Nucleus accumbens (tissue), 56 donors: Measurements from ENCODE around the gene MGA.

Experiments used
- DNase-seq, 56 donors: peaks; one replicate each; lab custom pipeline; 2025; lab: John Stamatoyannopoulos, UW

MGA gene

DNA sequence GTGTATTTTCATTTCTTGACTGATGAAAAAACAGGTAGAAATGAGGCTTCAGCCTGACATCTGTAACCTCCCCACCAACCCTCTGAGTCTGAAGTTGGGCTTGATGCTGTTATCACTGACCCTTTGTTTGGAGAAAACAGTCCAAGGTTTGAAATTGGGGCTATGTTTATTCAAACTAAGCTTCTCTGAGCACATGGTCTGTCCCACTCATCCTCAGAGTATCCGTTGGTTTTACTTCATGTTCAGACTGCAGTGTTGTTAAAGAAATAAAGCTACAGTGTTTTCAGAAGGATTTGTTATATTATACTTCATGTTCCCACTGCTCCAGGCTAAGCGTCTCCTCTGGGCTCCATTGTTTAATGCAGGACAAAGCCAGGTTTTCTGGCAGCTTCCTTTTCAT lies 120.1 kb downstream of the MGA start:
- DNase-seq: no peak

- DNase-seq: no peak
These were observed 120.5 kb downstream of the MGA start for GRCh38 chr15:41780727-41781126.

GRCh38 chr15:41782371-41783282 lies 122.4 kb downstream of the MGA start:
- no peak for DNase-seq

- no peak for DNase-seq
These were observed 123.1 kb downstream of the MGA start for GRCh38 chr15:41783296-41783695.

GRCh38 chr15:41788262-41788661 lies 128.1 kb downstream of the MGA start:
- no peak for DNase-seq

- peak in 3 of 56 donors; percentile 11 to 47 (median 42) for DNase-seq
These were observed 129.0 kb downstream of the MGA start for GRCh38 chr15:41789236-41789635.

- DNase-seq: peak in 1 of 56 donors; percentile 17
These were observed 129.5 kb downstream of the MGA start for GRCh38 chr15:41789662-41790061.

DNA sequence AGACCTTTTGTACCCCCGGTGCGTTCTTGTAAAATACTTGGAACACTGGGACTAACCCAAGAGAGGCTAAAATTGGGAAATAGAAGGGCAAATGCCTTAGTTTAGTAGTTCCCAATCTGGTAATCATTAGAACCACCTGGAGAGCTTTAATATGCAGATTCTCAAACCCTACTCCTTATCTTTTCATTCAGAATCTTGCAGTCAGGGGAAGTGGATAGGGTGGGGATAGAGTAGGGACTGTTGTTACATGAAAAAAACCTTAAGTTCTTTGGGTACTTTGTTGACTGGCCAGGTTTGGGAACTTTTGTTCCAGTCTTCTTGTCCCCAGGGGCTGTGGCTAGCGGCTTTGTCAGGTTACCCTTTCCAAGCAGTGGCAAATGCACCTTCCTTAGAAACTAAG lies 130.0 kb downstream of the MGA start:
- DNase-seq: no peak

- no peak for DNase-seq
These were observed 130.7 kb downstream of the MGA start for GRCh38 chr15:41790756-41791546.

GRCh38 chr15:41791547-41791937 lies 131.3 kb downstream of the MGA start:
- no peak for DNase-seq

- no peak for DNase-seq
These were observed 131.9 kb downstream of the MGA start for GRCh38 chr15:41792000-41792637.

DNA sequence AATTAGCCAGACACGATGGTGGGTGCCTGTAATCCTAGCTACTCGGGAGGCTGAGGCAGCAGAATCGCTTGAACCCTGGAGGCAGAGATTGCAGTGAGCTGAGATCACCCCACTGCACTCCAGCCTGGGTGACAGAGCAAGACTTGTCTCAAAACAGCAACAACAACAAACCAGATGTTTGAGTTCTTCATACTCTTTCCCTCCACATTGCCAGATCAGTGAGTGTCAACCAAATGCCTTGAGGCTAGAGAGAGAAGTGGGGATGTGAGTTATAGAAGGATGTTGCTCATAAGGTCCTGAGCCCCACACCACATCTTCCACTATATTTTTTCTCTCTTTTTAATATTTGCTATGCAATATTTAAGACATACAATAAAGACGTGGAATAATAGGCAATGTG lies 133.9 kb downstream of the MGA start:
- no peak for DNase-seq

GRCh38 chr15:41795996-41796856 lies 136.0 kb downstream of the MGA start:
- peak in 2 of 56 donors; percentile 3 to 7 for DNase-seq

DNA sequence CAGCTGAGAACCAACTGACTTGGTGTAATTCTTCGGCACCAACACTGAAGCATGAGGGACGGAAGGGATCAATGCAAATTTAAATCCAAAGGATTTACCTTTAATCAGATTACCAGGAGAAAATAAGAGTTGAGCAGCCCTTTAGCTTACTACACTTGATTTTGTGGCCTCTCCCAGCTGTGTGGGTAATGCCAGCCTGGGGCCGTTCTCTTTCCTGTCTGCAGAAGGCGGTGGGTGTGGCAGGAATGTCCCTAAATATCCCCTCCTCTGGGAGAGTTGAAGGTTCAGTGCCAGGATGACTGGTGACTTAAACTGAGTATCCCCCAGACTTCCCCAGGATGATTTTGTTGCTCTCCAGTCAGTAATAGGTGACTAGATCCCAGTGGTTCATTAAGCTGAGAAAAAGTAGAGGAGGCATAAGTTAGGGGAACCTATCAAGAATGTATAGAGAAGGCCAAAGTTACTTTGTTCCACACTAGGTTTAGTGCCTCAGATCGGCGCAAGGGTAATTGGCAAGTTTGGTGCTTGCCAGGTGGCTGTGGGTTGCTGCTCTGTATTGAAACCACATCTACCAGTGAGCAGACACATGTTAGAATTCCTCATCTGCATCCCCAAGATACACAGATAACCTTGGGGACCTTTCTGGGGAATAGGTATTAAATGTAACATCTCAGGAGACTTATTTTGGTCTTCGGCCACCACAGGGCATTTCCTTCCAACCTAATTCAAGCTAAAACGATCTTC lies 137.2 kb downstream of the MGA start:
- DNase-seq: no peak

DNA sequence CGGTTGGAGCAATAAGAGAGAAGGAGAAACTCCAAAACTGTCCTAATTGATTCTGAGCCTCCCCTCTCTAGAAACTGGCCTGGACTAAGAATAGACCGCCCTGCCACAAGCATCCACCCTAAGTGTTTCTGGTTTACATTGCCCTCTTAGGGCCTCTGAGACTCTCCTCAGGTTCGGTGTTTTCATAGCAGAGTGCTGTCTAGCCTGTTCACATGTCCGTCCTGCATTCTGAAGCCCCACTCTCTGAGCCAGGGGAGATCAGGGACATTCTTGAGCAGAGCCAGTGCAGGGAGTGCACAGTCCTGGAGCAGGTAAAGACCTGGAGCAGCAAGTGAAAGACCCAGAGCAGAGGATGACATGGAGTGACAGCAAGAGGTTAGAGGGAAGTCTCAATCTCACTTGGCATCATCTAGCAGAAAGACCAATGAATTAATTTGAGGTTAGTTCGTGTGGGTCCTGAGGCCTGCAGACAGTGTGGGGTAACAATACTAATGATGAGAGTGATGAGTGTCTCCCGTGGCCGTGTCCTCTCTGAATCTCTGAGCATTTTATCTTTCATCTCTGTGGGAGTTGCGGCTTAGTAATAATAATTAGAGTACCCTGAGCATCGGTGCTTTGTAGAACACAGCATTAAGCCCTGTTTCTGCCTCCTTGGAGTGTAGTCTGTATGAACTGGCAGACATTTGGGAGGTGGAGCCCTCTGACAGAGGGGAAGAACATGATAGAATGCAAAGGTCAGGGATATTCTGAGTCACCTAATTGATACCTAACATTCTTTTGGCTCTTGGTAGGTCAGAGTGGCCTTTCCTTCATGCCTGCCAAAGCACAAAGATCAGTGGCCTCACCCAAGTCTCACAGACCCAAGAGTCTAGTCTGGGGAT lies 138.6 kb downstream of the MGA start:
- no peak for DNase-seq

- DNase-seq: no peak
These were observed 139.2 kb downstream of the MGA start for GRCh38 chr15:41799488-41799805.

- DNase-seq: no peak
These were observed 141.0 kb downstream of the MGA start for GRCh38 chr15:41801185-41801584.

GRCh38 chr15:41801850-41802455 lies 141.7 kb downstream of the MGA start:
- DNase-seq: no peak
